Loucy (cell line): Measurements from ENCODE around the gene PNPLA7.

Source experiments
- H2AFZ ChIP-seq: fragments of 200-600 bp; sonication (generic); 2 replicates; pipeline ENCODE4 v1.6.0; 2016; ENCODE audit warnings: antibody characterized with exemption, mild to moderate bottlenecking, low read length, moderate library complexity
- H3F3A ChIP-seq: fragments of 200-600 bp; 2 replicates; pipeline ENCODE4 v1.6.0; 2016; ENCODE audit warnings: antibody characterized with exemption, low read depth, mild to moderate bottlenecking
- H3K27me3 ChIP-seq: fragments of 200-600 bp; sonication (generic); 2 replicates; pipeline ENCODE4 v1.6.1; 2014; ENCODE audit warnings: low read length, mild to moderate bottlenecking; ENCODE audit not compliant: insufficient read depth, poor library complexity, severe bottlenecking
- H3K36me3 ChIP-seq: fragments of 200-600 bp; sonication (generic); 2 replicates; pipeline ENCODE4 v1.6.1; 2016; ENCODE audit warnings: low read length; ENCODE audit not compliant: insufficient read depth
- H3K4me1 ChIP-seq: fragments of 200-600 bp; sonication (generic); 2 replicates; pipeline ENCODE4 v1.5.1; 2014; ENCODE audit warnings: low read length, mild to moderate bottlenecking; ENCODE audit not compliant: insufficient read depth, poor library complexity, severe bottlenecking
- H3K4me2 ChIP-seq: fragments of 200-600 bp; sonication (generic); 2 replicates; pipeline ENCODE4 v1.6.0; 2014; ENCODE audit warnings: antibody characterized with exemption, low read length, low read depth, mild to moderate bottlenecking; ENCODE audit not compliant: poor library complexity, severe bottlenecking
- H3K4me3 ChIP-seq: fragments of 200-600 bp; sonication (generic); 2 replicates; pipeline ENCODE4 v1.5.1; 2014; ENCODE audit warnings: low read length, mild to moderate bottlenecking, mixed read lengths; ENCODE audit not compliant: poor library complexity, severe bottlenecking
- H3K79me2 ChIP-seq: fragments of 200-600 bp; sonication (generic); 2 replicates; pipeline ENCODE4 v1.6.1; 2014; ENCODE audit warnings: low read length; ENCODE audit not compliant: insufficient read depth
- H3K9ac ChIP-seq: fragments of 200-600 bp; sonication (generic); 2 replicates; pipeline ENCODE4 v1.6.0; 2014; ENCODE audit warnings: mild to moderate bottlenecking, low read depth, low read length, moderate library complexity; ENCODE audit not compliant: poor library complexity, severe bottlenecking
- H3K9me2 ChIP-seq: fragments of 200-600 bp; sonication (generic); replicated peaks from 2 replicates; pipeline ENCODE4 v1.6.1; 2016; ENCODE audit warnings: low read depth, low read length, mixed read lengths
- H3K9me3 ChIP-seq: fragments of 200-600 bp; sonication (generic); 2 replicates; pipeline ENCODE4 v1.6.1; 2014; ENCODE audit warnings: mild to moderate bottlenecking, antibody characterized with exemption, low read length, low read depth; ENCODE audit not compliant: insufficient read depth
- H4K20me1 ChIP-seq: fragments of 200-600 bp; sonication (generic); 2 replicates; pipeline ENCODE4 v1.6.0; 2014; ENCODE audit warnings: antibody characterized with exemption, low read length, mild to moderate bottlenecking; ENCODE audit not compliant: insufficient read depth, poor library complexity, severe bottlenecking
- CTCF ChIP-seq: fragments of 200-600 bp; sonication (generic); conservative IDR thresholded peaks from 2 replicates; pipeline ENCODE4 v1.5.1; 2014; ENCODE audit warnings: mild to moderate bottlenecking, antibody characterized with exemption, low read length
- EZH2phosphoT487 ChIP-seq: fragments of 200-600 bp; IDR thresholded peaks from 2 replicates; pipeline ENCODE4 v1.6.1; 2018; ENCODE audit warnings: antibody characterized with exemption, mild to moderate bottlenecking, moderate library complexity, borderline replicate concordance

The PNPLA7 gene

GRCh38 chr9:137449931-137450538 lies 100.2 kb downstream of the PNPLA7 start:
- Histone ChIP-seq H3K9ac (no peak overlapping the region), H3K4me3 (no peak overlapping the region), H3K9me3 (no peaks in the 10 kb centered on the region), H3K4me2 (peak overlapping the region; percentile 20), H3K4me1 (peaks cover 11% of the 10 kb centered on the region), H3K36me3 (no peaks in the 10 kb centered on the region), H3K9me2 (no peaks in the 10 kb centered on the region), H3K79me2 (no peaks in the 10 kb centered on the region), H4K20me1 (no peaks in the 10 kb centered on the region), H2AFZ (no peak overlapping the region), H3F3A (no peaks in the 10 kb centered on the region), H3K27me3 (no peaks in the 10 kb centered on the region)
- TF ChIP-seq EZH2phosphoT487, result no peak
- TF ChIP-seq CTCF, result no peak

GRCh38 chr9:137449081-137449844 lies 100.9 kb downstream of the PNPLA7 start:
- Histone ChIP-seq H3K9ac (no peak overlapping the region), H3K9me2 (no peaks in the 10 kb centered on the region), H3K4me2 (no peak overlapping the region), H3K4me1 (peaks cover 12% of the 10 kb centered on the region), H3F3A (no peaks in the 10 kb centered on the region), H2AFZ (no peak overlapping the region), H3K27me3 (no peaks in the 10 kb centered on the region), H3K9me3 (no peaks in the 10 kb centered on the region), H3K79me2 (no peaks in the 10 kb centered on the region), H3K4me3 (no peak overlapping the region), H3K36me3 (no peaks in the 10 kb centered on the region), H4K20me1 (no peaks in the 10 kb centered on the region)
- TF ChIP-seq EZH2phosphoT487 (no peak), CTCF (no peak)

GRCh38 chr9:137448602-137448962 lies 101.6 kb downstream of the PNPLA7 start:
- Histone ChIP-seq H3K9ac (no peak overlapping the region), H4K20me1 (no peaks in the 10 kb centered on the region), H3K79me2 (no peaks in the 10 kb centered on the region), H3K4me2 (no peak overlapping the region), H3K9me3 (no peaks in the 10 kb centered on the region), H3K4me1 (peaks cover 12% of the 10 kb centered on the region), H3K36me3 (no peaks in the 10 kb centered on the region), H3K4me3 (no peak overlapping the region), H3K9me2 (no peaks in the 10 kb centered on the region), H3F3A (no peaks in the 10 kb centered on the region), H3K27me3 (no peaks in the 10 kb centered on the region), H2AFZ (no peak overlapping the region)
- TF ChIP-seq CTCF, result no peak
- no peak for TF ChIP-seq EZH2phosphoT487
